ENCODE data around the gene EXD3.

GRCh38 chr9:137336735-137337134 lies 86.2 kb downstream of the EXD3 start:
- no peak for TF ChIP-seq CTCF (conservative IDR thresholded peaks at IDR 0.05 in 1 of 2, IDR thresholded peaks at IDR 0.05 in 1 of 2; ENCODE audit: low read depth in 1 of 2, low read length in 2 of 2)
- no peak for TF ChIP-seq EZH2 (IDR thresholded peaks at IDR 0.05; ENCODE audit: low read length, missing control alignments)
